Thyroid gland (tissue), 4 donors: ENCODE results near the gene ACSM6.

Experiments
- POLR2A ChIP-seq, 2 donors: fragments of 450-650 bp; IDR thresholded peaks; one replicate each; pipeline ENCODE4 v1.6.1; 2017; ENCODE audit warnings: antibody characterized with exemption in 2 of 2, mild to moderate bottlenecking in 2 of 2, moderate library complexity in 1 of 2
- TF ChIP-seq, protein P1 (sequence below), 6 experiments: fragments of 200-600 bp in 3 of 6; fragments of 450-650 bp in 3 of 6; sonication (generic) in 3 of 6; IDR thresholded peaks; one replicate each; pipeline ENCODE4 v1.5.1; 2016 to 2019; ENCODE audit warnings: antibody characterized with exemption in 6 of 6, mild to moderate bottlenecking in 2 of 6, inconsistent platforms in 1 of 6, moderate library complexity in 1 of 6

DNA sequence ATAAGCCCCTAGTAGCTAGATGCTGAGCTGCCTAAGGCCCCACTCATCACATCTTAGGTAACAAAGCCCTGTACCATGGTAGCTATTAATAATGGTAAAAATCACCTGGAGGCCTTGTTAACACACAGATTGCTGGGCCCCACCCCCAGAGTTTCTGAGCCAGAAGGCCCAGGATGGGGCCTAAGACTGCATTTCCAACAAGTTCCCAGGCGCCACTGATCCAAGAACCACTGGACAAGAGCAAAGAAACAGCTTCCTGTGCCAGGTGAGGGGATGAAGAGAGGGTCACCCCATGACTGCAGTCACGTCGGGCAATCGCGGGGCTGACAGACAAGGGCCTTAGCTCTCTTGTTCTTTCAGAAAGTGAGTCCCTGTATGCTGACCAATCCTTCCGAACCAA is 46.8 kb downstream of the ACSM6 start:
- TF ChIP-seq, protein P1, sequence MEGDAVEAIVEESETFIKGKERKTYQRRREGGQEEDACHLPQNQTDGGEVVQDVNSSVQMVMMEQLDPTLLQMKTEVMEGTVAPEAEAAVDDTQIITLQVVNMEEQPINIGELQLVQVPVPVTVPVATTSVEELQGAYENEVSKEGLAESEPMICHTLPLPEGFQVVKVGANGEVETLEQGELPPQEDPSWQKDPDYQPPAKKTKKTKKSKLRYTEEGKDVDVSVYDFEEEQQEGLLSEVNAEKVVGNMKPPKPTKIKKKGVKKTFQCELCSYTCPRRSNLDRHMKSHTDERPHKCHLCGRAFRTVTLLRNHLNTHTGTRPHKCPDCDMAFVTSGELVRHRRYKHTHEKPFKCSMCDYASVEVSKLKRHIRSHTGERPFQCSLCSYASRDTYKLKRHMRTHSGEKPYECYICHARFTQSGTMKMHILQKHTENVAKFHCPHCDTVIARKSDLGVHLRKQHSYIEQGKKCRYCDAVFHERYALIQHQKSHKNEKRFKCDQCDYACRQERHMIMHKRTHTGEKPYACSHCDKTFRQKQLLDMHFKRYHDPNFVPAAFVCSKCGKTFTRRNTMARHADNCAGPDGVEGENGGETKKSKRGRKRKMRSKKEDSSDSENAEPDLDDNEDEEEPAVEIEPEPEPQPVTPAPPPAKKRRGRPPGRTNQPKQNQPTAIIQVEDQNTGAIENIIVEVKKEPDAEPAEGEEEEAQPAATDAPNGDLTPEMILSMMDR (IDR thresholded peaks at IDR 0.05), result no peak
- TF ChIP-seq POLR2A (IDR thresholded peaks at IDR 0.05), result no peak
